Muscle of back (tissue), 11 donors: Measurements from ENCODE around the gene CHI3L2. TPM values are rescaled to one million over a fixed set of nuclear protein-coding genes. Genes with fewer than 3 reads are reported as not detected.
A peak's percentile ranks its signal among the peaks of the same experiment; 100 is the strongest.

Experiments used
- DNase-seq, 3 donors: peaks; one replicate each; pipeline versions ENCODE4 v3.0.0 to v3.0.0-alpha.2; 2013
- polyA plus RNA-seq, 10 donors: library from polyadenylated mRNA; unstranded; fragments of 120-200 nt; gene quantifications; one replicate each; pipeline ENCODE4 v1.2.1, GENCODE V29; 2013; ENCODE audit not compliant: insufficient read length in 10 of 10

CHI3L2 gene
- polyA plus RNA-seq, 10 donors = 0.68 to 1.3 (median 1.2) TPM; not detected in 7

- DNase-seq = peak in 1 of 3 donors; percentile 16
Observed at GRCh38 chr1:111219557-111220286, 7.8 kb upstream of the CHI3L2 start.

GRCh38 chr1:111220302-111220890 is 7.1 kb upstream of the CHI3L2 start:
- DNase-seq = no peak

DNA sequence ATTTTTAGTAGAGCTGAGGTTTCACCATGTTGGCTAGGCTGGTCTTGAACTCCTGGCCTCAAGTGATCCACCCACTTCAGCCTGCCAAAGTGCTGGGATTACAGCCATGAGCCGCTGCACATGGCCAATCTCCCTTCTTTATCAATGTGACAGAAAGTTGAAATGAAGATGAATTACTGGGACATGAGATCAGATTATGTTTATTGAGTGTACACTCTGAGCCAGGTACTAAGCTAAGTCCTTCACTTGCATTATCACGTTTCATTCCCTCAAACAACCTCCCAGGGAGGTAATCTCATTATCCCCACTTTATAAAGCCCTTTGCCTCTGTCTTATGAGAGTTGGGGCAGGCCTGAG is 6.3 kb upstream of the CHI3L2 start:
- no peak for DNase-seq

DNA sequence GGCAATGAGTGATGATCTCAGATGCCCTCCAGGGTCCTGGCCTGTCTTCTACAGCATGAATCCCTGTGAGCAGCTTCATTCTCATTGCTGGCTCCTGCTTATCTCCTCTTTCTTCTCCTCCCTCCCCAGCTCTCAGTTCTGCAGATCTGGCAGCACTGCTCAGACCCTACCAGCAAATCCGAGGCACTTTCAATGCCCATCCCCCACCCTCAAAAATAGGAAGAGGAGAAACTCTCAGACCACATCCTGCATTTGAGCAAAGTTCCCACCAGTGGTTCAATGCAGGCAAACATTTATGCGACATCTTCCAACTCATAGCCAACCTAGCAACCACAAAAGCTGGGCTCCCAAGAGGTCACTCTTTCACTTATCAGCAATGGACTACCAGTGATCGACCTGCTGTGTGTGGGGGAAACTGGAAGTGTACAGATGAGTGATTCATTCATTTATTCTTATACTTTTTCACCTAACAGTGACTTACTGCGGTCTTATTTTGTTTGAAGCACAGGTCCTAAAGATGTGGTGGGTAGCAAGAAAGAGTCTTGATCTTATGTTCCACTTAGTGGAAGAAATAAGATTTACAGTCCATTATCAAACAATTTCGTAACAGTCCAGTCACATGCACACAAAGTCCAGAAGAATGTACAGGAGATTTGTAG is 5.8 kb upstream of the CHI3L2 start:
- DNase-seq = peak in 2 of 3 donors; percentile 27 to 28

GRCh38 chr1:111222308-111223125 is 5.0 kb upstream of the CHI3L2 start:
- DNase-seq = peak in 2 of 3 donors; percentile 38 to 39

DNA sequence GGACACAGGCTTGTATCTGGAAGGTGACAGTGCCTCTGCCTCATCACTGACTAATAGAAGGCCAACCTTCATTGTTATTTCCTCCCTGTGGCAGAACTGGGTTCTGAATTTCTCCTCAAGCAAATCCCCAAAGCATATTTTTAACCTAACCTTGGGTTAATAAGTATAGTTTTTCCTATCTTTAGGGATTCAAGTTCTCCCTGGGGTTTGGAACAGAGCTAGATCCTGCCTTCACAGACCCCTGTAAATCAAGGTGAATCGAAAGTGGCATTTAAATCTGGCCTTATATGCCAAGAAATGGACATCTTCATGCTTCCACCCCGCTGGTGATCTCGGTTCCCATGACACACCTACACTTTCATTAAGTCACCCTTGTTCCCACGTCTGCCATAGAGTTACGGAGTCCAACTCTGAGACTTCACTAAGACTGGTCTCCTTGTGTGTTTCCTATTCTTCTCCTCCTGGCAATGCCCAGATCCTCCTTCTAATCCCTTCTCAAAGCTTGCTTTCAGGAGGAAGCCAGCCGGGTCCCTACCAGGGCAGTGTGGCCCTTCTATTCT is 4.3 kb upstream of the CHI3L2 start:
- no peak for DNase-seq

GRCh38 chr1:111225091-111225490 is 2.4 kb upstream of the CHI3L2 start:
- DNase-seq = no peak

- no peak for DNase-seq
Observed at GRCh38 chr1:111225717-111226400, 1.7 kb upstream of the CHI3L2 start.

GRCh38 chr1:111227851-111228747 is 586 bp downstream of the CHI3L2 start:
- DNase-seq = no peak

GRCh38 chr1:111228748-111229126 is 1.2 kb downstream of the CHI3L2 start:
- DNase-seq = no peak

- no peak for DNase-seq
Observed at GRCh38 chr1:111232134-111232533, 4.6 kb downstream of the CHI3L2 start.

- no peak for DNase-seq
Observed at GRCh38 chr1:111234258-111234657, 6.7 kb downstream of the CHI3L2 start.

DNA sequence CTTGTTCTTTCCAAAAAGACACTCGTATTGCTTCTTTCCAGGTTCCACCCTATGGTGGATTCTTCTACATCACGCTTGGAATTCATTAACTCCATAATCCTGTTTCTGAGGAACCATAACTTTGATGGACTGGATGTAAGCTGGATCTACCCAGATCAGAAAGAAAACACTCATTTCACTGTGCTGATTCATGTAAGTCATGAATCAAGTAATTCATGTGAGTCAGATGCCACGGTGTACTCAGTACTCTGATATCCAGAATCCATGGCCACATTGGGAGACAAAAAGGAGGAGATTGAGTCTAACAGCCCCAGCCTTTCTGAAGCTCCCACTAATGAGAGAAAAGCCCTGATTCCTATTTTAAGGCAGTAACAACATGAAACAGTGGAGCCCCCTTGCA is 7.4 kb downstream of the CHI3L2 start:
- no peak for DNase-seq

- DNase-seq = no peak
Observed at GRCh38 chr1:111236379-111236778, 8.9 kb downstream of the CHI3L2 start.

DNA sequence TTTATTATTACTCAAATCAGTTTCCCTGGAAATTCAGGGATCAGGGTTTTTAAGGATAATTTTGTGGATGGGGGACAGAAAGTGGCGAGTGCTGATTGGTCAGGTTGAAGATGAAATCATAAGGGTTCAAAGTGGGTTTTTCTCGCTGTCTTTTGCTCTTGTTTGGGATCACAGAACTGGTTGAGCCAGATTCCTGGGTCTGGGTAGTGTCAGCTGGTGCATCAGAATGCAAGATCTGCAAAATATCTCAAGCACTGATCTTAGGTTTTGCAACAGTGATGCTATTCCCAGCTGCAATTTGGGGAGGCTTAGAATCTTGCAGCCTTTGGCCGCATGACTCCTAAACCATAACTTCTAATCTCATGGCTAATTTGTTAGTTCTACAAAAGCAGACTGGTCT is 9.3 kb downstream of the CHI3L2 start:
- DNase-seq = no peak

DNA sequence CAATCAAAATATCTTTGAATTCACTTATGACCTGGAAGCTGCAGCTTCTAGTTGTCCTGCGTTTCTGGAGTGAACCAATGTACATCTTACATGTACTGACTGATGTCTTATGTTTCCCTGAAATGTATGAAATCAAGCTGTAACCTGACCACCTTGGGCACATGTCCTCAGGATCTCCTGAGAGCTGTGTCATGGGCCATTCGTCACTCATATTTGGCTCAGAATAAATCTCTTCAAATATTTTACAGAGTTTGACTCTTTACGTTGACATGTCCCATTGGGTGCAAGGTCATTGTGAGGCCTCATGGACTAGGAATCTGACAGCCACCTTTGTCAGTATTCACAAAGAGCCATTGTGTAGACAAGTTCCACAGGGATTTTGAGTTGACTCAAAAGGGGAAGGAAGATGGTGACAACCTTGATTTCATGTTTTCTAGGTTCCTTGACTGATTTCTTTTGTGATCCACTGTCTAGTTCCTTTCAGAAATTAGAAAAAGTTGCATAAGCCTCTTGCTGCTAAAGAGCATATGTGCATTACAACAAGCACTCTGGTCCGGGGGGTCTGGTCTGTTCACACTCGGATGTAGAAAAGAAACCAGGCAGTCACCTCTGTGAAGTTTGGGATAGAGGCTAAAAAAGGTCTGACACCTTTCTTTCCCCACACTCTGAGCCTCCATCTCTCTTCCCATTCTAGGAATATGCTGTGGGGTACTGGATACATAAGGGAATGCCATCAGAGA is 10.7 kb downstream of the CHI3L2 start:
- no peak for DNase-seq

- DNase-seq = no peak
Observed at GRCh38 chr1:111241797-111242196, 14.3 kb downstream of the CHI3L2 start.

DNA sequence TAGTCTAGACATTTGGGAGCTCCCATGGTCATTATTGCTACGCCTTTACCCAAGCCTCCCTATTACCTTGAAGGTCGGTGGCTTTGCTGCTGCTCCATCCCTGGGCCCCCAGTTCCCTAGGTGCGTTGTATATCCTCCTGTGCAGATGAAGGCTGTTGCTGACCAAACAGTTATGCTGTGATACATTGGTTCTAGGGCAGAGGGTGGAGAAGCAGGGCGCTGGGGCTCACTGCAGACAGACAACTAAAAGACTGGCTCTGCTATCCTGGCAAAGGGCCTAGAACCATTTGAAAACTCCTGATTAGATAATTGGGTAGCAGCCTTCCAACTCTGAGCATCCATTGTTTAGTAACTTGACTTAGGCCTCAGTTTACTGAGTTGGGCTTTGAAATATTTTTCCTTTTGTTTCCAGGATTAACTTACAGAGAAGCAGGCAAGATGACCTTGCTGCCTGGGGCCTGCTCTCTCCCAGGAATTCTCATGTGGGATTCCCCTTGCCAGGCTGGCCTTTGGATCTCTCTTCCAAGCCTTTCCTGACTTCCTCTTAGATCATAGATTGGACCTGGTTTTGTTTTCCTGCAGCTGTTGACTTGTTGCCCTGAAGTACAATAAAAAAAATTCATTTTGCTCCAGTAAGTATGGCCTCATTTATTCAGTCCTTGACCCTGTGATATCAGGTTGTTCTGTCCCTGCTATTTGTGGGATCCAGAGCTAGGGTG is 15.5 kb downstream of the CHI3L2 start:
- peak in 1 of 3 donors; percentile 13 for DNase-seq
